Fibroblast of the aortic adventitia (primary cell): ENCODE data around the gene NKAPL. TPM values are rescaled to one million over a fixed set of nuclear protein-coding genes. Genes with fewer than 3 reads are reported as not detected.
A peak's percentile ranks its signal among the peaks of the same experiment; 100 is the strongest.

Experiments
- DNase-seq: peaks from one replicate; pipeline ENCODE4 v3.0.0-alpha.2; 2010; ENCODE audit warnings: low read depth
- H3K4me3 ChIP-seq: 2 replicates; pipeline ENCODE4 v1.5.1; 2011; ENCODE audit warnings: low read depth, mild to moderate bottlenecking, control low read depth, low read length, moderate library complexity
- CTCF ChIP-seq: IDR thresholded peaks from 2 replicates; pipeline ENCODE4 v1.5.1; 2011; ENCODE audit warnings: mild to moderate bottlenecking, low read length, control low read depth, inconsistent platforms; ENCODE audit not compliant: insufficient read depth
- total RNA-seq: library from RNA; depleted of rRNA; stranded (reverse); fragments of >200 nt; gene quantifications from 2 replicates; pipeline ENCODE4 v1.2.3, GENCODE V29; 2012; ENCODE audit warnings: low replicate concordance

NKAPL gene
- total RNA-seq, 1 donor, result 1.3 TPM

- H3K4me3 ChIP-seq, result no peak overlapping the region
- DNase-seq, result no peak
- TF ChIP-seq CTCF, result no peak
These were observed 41.2 kb upstream of the NKAPL start for GRCh38 chr6:28217890-28218289.

- TF ChIP-seq CTCF, result no peak
- peak; percentile 51 for DNase-seq
- peak overlapping the region; percentile 66 for H3K4me3 ChIP-seq
These were observed 40.5 kb upstream of the NKAPL start for GRCh38 chr6:28218312-28219248.

GRCh38 chr6:28220257-28221133 is 38.6 kb upstream of the NKAPL start:
- no peak for DNase-seq
- no peak for TF ChIP-seq CTCF
- H3K4me3 ChIP-seq, result no peak overlapping the region

- TF ChIP-seq CTCF, result no peak
- no peak for DNase-seq
- H3K4me3 ChIP-seq, result peak overlapping the region; percentile 83
These were observed 34.7 kb upstream of the NKAPL start for GRCh38 chr6:28224131-28225055.

- peak within 1 kb of the TSS; percentile 83 for H3K4me3 ChIP-seq
- DNase-seq, result peak; percentile 92
- TF ChIP-seq CTCF, result no peak
These were observed 33.9 kb upstream of the NKAPL start, which contains the start of gene ZSCAN9 for GRCh38 chr6:28225056-28225834. Gene ZSCAN9, plus strand, starts transcription at chr6:28225275. Its CDS starts 1,810 bp downstream, at chr6:28227085.
